Measurements from ENCODE around the gene VWF.

GRCh38 chr12:5988659-5989116, 135.8 kb downstream of the VWF start:
- TF ChIP-seq, protein P1, sequence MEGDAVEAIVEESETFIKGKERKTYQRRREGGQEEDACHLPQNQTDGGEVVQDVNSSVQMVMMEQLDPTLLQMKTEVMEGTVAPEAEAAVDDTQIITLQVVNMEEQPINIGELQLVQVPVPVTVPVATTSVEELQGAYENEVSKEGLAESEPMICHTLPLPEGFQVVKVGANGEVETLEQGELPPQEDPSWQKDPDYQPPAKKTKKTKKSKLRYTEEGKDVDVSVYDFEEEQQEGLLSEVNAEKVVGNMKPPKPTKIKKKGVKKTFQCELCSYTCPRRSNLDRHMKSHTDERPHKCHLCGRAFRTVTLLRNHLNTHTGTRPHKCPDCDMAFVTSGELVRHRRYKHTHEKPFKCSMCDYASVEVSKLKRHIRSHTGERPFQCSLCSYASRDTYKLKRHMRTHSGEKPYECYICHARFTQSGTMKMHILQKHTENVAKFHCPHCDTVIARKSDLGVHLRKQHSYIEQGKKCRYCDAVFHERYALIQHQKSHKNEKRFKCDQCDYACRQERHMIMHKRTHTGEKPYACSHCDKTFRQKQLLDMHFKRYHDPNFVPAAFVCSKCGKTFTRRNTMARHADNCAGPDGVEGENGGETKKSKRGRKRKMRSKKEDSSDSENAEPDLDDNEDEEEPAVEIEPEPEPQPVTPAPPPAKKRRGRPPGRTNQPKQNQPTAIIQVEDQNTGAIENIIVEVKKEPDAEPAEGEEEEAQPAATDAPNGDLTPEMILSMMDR (IDR thresholded peaks at IDR 0.05; ENCODE audit: low read length), result peak; percentile 97
- no peak for TF ChIP-seq EZH2 (IDR thresholded peaks at IDR 0.05; ENCODE audit: borderline replicate concordance, low read length)

Measured in OCI-LY1 (cell line).